Stimulated activated CD8-positive, alpha-beta memory T cell treated with anti-CD3 and anti-CD28 coated beads, Interleukin-4, amount 100 ng/mL, for 48 hours (primary cell): ENCODE results near the gene MRGPRG.

Experiments used
- DNase-seq: peaks from one replicate; pipeline ENCODE4 v3.0.0-alpha.2; 2020

MRGPRG gene

GRCh38 chr11:3206922-3207204 lies 11.8 kb downstream of the MRGPRG start:
- DNase-seq = no peak

- no peak for DNase-seq
Observed at GRCh38 chr11:3206156-3206921, 12.3 kb downstream of the MRGPRG start.

GRCh38 chr11:3205261-3206155 lies 13.1 kb downstream of the MRGPRG start:
- no peak for DNase-seq

GRCh38 chr11:3204141-3205015 lies 14.2 kb downstream of the MRGPRG start:
- DNase-seq = no peak

GRCh38 chr11:3203221-3204043 lies 15.2 kb downstream of the MRGPRG start:
- DNase-seq = no peak

- no peak for DNase-seq
Observed at GRCh38 chr11:3202759-3203158, 15.9 kb downstream of the MRGPRG start.

GRCh38 chr11:3202305-3202704 lies 16.3 kb downstream of the MRGPRG start:
- DNase-seq = no peak

- DNase-seq = no peak
Observed at GRCh38 chr11:3201677-3202181, 16.9 kb downstream of the MRGPRG start.

- DNase-seq = no peak
Observed at GRCh38 chr11:3201112-3201581, 17.5 kb downstream of the MRGPRG start.

GRCh38 chr11:3200388-3201111 lies 18.1 kb downstream of the MRGPRG start:
- no peak for DNase-seq

GRCh38 chr11:3199537-3200295 lies 18.9 kb downstream of the MRGPRG start:
- no peak for DNase-seq

GRCh38 chr11:3198815-3199214 lies 19.8 kb downstream of the MRGPRG start:
- no peak for DNase-seq

- no peak for DNase-seq
Observed at GRCh38 chr11:3197878-3198528, 20.6 kb downstream of the MRGPRG start.

- no peak for DNase-seq
Observed at GRCh38 chr11:3197044-3197695, 21.4 kb downstream of the MRGPRG start.

GRCh38 chr11:3196161-3197043 lies 22.2 kb downstream of the MRGPRG start:
- DNase-seq = no peak

GRCh38 chr11:3195251-3196160 lies 23.1 kb downstream of the MRGPRG start:
- no peak for DNase-seq
